LNCAP (cell line): Measurements from ENCODE around the gene RPGR.

Experiments used
- CTCF ChIP-seq: fragments of 450-650 bp; IDR thresholded peaks from 2 replicates; pipeline ENCODE4 v1.5.1; 2017; ENCODE audit warnings: mild to moderate bottlenecking

Gene RPGR

GRCh38 chrX:38363046-38363445 is 35.7 kb upstream of the RPGR start:
- no peak for TF ChIP-seq CTCF

- TF ChIP-seq CTCF = no peak
Measured at GRCh38 chrX:38357747-38358673, 30.7 kb upstream of the RPGR start.

GRCh38 chrX:38356401-38356800 is 29.1 kb upstream of the RPGR start:
- TF ChIP-seq CTCF = no peak

- TF ChIP-seq CTCF = no peak
Measured at GRCh38 chrX:38352362-38352761, 25.1 kb upstream of the RPGR start, which contains the start of gene OTC. OTC (plus strand) TSS chrX:38352604; CDS start chrX:38352697, 93 bp downstream.

- no peak for TF ChIP-seq CTCF
Measured at GRCh38 chrX:38351346-38351745, 24.0 kb upstream of the RPGR start.

- TF ChIP-seq CTCF = no peak
Measured at GRCh38 chrX:38347136-38347535, 19.8 kb upstream of the RPGR start.

GRCh38 chrX:38346150-38346549 is 18.8 kb upstream of the RPGR start:
- TF ChIP-seq CTCF = no peak
